Tibial artery (tissue), 4 donors: Measurements from ENCODE around the gene BAIAP3.

Experiments
- DNase-seq, 2 donors: peaks; one replicate each; pipeline ENCODE4 v3.0.0-alpha.2; 2019
- H3K27ac ChIP-seq, 2 donors: fragments of 200-600 bp; sonication (generic) in 1 of 2; 1 replicate in 1 of 2; 2 replicates in 1 of 2; pipeline ENCODE4 v1.5.1; 2018 to 2019; ENCODE audit warnings: mild to moderate bottlenecking in 1 of 2
- H3K27me3 ChIP-seq, 2 donors: fragments of 200-600 bp; sonication (generic) in 1 of 2; one replicate each; pipeline versions ENCODE4 v1.5.1 to v1.6.0; 2016 to 2019
- H3K36me3 ChIP-seq, 3 donors: fragments of 200-600 bp; sonication (generic) in 2 of 3; one replicate each; pipeline ENCODE4 v1.5.1; 2016 to 2019; ENCODE audit warnings: mild to moderate bottlenecking in 2 of 3
- H3K4me1 ChIP-seq, 4 donors: fragments of 200-600 bp; sonication (generic) in 2 of 4; 1 replicate in 3 of 4; 2 replicates in 1 of 4; pipeline ENCODE4 v1.5.1; 2016 to 2019
- H3K4me3 ChIP-seq, 2 donors: fragments of 200-600 bp; sonication (generic) in 1 of 2; 1 replicate in 1 of 2; 2 replicates in 1 of 2; pipeline ENCODE4 v1.5.1; 2018 to 2019; ENCODE audit warnings: mild to moderate bottlenecking in 2 of 2
- H3K9me3 ChIP-seq, 3 donors: fragments of 200-600 bp; sonication (generic) in 1 of 3; one replicate each; pipeline ENCODE4 v1.5.1; 2016 to 2019
- CTCF ChIP-seq, 2 experiments: fragments of 200-600 bp in 1 of 2; fragments of 450-650 bp in 1 of 2; IDR thresholded peaks; one replicate each; pipeline ENCODE4 v1.5.1; 2017 to 2019; ENCODE audit warnings: antibody characterized with exemption in 2 of 2, mild to moderate bottlenecking in 1 of 2, moderate library complexity in 1 of 2
- intact Hi-C: fragments of 100-400 bp; cut with DNase I; formaldehyde crosslinking; loops from one replicate; pipeline ENCODE4 v1.15.0; 2023; ENCODE audit warnings: low total_unique reads

The BAIAP3 gene

GRCh38 chr16:1374418-1375297 is 41.2 kb downstream of the BAIAP3 start:
- H3K27me3 ChIP-seq = no peaks in the 10 kb centered on the region
- peaks cover 0 to 59% (median 35%) of the 10 kb centered on the region in 3 donors for H3K36me3 ChIP-seq

GRCh38 chr16:1375298-1375640 is 41.8 kb downstream of the BAIAP3 start:
- Histone ChIP-seq H3K9me3 (no peaks in the 10 kb centered on the region), H3K36me3 (peaks cover 0 to 53% (median 29%) of the 10 kb centered on the region in 3 donors), H3K27me3 (no peaks in the 10 kb centered on the region), H3K4me3 (no peak overlapping the region), H3K4me1 (peaks cover 8 to 28% (median 21%) of the 10 kb centered on the region in 4 donors), H3K27ac (no peak overlapping the region)
- intact Hi-C loops = no loop called here
- no peak for DNase-seq
- no peak for TF ChIP-seq CTCF (IDR thresholded peaks at IDR 0.05)

More at GRCh38 chr16:1374418-1375297, 41.2 kb downstream of the BAIAP3 start:
- Histone ChIP-seq H3K9me3 (no peaks in the 10 kb centered on the region), H3K4me3 (no peak overlapping the region), H3K4me1 (peaks cover 8 to 23% (median 18%) of the 10 kb centered on the region in 4 donors), H3K27ac (no peak overlapping the region)
- no peak for DNase-seq
- TF ChIP-seq CTCF (IDR thresholded peaks at IDR 0.05) = no peak
- intact Hi-C loops = no loop called here

DNA sequence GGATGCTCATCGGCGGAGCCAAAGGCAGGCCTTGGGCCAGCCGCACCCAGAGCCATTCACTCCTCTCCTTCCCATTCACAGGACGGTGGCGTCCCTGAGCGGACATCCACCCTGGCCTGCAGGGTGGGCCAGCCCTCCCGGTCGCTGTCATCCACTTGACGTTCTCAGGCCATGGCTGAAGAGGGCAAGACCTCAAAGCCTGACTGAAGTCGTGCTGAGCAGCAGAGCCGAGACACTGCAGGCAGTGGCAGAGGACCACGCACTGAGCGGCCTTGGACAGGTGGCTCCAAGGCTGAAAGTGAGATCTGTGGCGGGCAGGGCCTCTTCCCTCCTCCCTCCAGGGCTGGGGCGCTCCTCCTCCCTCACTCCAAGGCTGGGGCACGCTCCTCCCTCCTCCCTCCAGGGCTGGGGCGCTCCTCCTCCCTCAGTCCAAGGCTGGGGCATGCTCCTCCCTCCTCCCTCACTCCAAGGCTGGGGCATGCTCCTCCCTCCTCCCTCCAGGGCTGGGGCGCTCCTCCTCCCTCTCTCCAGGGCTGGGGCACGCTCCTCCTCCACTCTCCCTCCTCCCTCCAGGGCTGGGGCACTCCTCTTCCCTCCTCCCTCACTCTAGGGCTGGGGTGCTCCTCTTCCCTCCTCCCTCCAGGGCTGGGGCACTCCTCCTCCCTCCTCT is 42.4 kb downstream of the BAIAP3 start:
- H3K4me3 ChIP-seq = no peak overlapping the region
- H3K27ac ChIP-seq = no peak overlapping the region
- intact Hi-C loops = no loop called here
- no peak for DNase-seq
- no peaks in the 10 kb centered on the region for H3K9me3 ChIP-seq
- no peaks in the 10 kb centered on the region for H3K27me3 ChIP-seq
- peaks cover under 1 to 50% (median 30%) of the 10 kb centered on the region in 3 donors for H3K36me3 ChIP-seq
- peaks cover 8 to 28% (median 21%) of the 10 kb centered on the region in 4 donors for H3K4me1 ChIP-seq
- no peak for TF ChIP-seq CTCF (IDR thresholded peaks at IDR 0.05)

DNA sequence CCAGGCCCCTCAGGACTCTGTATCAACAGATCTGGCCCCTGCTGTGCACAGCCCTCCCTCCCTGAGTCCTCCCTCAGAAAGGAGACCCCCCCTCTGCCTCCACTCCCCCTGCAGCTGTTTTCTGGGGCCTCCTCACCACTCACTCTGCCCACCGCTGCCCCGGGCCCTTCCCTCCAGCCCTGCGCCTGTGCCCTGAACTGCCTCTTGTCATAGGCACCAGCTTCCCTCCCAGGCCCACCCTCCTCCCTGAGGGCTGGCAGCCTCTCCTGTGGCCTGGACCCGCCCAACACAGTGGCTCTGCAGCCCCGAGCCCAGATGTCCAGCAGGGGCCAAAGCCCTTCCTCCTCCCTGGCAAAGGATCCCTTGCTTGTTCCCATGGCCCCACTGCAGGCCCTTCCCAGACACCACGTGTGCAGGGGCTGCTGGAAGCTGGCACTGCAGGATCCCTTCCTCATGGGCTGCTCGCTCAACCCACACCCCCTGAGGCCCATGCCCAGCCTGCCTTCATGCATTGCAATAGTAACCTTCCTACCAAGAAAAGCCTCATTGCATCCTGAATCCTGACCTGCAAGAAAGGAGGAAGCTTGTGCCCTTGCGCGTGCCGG is 44.1 kb downstream of the BAIAP3 start:
- Histone ChIP-seq H3K27me3 (no peaks in the 10 kb centered on the region), H3K9me3 (no peaks in the 10 kb centered on the region), H3K4me1 (peaks cover 8 to 28% (median 21%) of the 10 kb centered on the region in 4 donors), H3K27ac (no peak overlapping the region), H3K36me3 (peaks cover 15 to 52% (median 39%) of the 10 kb centered on the region in 3 donors), H3K4me3 (no peak overlapping the region)
- DNase-seq = no peak
- intact Hi-C loops = no loop called here
- no peak for TF ChIP-seq CTCF (IDR thresholded peaks at IDR 0.05)

DNA sequence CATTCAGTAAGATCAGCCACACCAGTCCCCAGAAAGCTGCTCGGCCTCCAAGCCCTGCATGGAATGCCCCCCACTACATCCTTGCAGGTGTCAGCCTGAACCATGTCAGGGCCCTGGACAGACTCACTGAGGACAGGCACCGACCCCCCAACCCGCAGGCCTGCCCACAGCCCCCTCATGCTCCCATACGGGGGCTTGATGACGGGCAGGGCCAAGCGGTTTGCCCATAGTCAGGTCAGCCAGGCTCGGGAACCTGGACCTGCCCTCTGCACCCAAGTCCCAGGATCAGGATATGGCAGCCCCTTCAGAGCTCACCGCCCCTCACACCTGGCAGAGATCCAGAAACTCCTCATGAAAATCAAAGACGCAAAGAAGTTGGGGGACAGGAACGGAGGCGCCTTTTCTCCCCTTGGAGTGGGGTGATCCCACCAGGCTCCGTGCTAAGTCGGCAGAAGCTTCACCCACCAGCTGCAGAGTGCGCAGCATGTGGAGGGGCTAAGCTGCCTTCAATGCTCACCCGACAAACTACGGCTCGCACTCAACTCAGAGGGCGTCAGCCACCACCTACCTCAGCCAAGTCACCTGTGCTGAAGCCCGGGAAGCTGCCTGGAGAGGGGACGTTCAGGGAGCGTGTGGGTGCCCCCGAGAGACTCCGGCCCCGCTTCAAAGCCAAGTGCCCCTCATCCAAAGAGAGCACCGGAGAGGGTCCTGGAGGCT is 44.8 kb downstream of the BAIAP3 start:
- no peak for DNase-seq
- Histone ChIP-seq H3K9me3 (no peaks in the 10 kb centered on the region), H3K27me3 (no peaks in the 10 kb centered on the region), H3K27ac (peak overlapping the region; percentile 76 to 90), H3K36me3 (peaks cover 16 to 58% (median 43%) of the 10 kb centered on the region in 3 donors), H3K4me3 (peak overlapping the region; percentile 53 to 57), H3K4me1 (peaks cover 8 to 28% (median 21%) of the 10 kb centered on the region in 4 donors)
- intact Hi-C loops = no loop called here
- TF ChIP-seq CTCF (IDR thresholded peaks at IDR 0.05) = no peak
